NB4 (cell line): Measurements from ENCODE around the gene RAB21.

ENCODE experiments used
- POLR2A ChIP-seq: IDR thresholded peaks from 2 replicates; pipeline ENCODE4 v1.6.1; 2011; ENCODE audit warnings: mild to moderate bottlenecking; ENCODE audit not compliant: insufficient read length; ENCODE audit errors: extremely low read depth
- TF ChIP-seq, protein P1 (sequence below): IDR thresholded peaks from 2 replicates; pipeline ENCODE4 v1.6.1; 2011; ENCODE audit warnings: low read depth, low read length
- TF ChIP-seq, protein P2 (sequence below): IDR thresholded peaks from one replicate; pipeline ENCODE4 v1.5.1; 2012; ENCODE audit warnings: low read depth, low read length

DNA sequence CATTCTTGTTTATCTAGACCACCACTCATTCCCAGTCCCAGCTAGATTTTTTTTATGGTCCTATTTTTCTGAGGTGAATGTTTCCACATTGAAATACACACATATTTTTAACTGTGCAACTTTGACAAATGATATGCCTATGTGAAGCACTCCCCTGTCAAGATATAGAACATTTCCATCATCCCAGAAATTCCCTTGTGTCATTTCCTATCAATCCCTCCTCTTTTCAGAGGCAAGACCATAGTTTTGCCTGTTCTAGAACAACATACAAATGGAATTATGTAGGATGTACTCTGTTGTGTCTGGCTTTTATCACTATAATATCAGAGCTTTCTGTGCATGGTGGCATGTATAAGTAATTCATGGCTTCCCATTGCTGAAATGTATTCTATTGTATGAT is 36.1 kb upstream of the RAB21 start:
- TF ChIP-seq, protein P1, sequence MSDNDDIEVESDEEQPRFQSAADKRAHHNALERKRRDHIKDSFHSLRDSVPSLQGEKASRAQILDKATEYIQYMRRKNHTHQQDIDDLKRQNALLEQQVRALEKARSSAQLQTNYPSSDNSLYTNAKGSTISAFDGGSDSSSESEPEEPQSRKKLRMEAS, result no peak
- TF ChIP-seq, protein P2, sequence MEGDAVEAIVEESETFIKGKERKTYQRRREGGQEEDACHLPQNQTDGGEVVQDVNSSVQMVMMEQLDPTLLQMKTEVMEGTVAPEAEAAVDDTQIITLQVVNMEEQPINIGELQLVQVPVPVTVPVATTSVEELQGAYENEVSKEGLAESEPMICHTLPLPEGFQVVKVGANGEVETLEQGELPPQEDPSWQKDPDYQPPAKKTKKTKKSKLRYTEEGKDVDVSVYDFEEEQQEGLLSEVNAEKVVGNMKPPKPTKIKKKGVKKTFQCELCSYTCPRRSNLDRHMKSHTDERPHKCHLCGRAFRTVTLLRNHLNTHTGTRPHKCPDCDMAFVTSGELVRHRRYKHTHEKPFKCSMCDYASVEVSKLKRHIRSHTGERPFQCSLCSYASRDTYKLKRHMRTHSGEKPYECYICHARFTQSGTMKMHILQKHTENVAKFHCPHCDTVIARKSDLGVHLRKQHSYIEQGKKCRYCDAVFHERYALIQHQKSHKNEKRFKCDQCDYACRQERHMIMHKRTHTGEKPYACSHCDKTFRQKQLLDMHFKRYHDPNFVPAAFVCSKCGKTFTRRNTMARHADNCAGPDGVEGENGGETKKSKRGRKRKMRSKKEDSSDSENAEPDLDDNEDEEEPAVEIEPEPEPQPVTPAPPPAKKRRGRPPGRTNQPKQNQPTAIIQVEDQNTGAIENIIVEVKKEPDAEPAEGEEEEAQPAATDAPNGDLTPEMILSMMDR, result no peak
- no peak for TF ChIP-seq POLR2A
